Epithelial cell of esophagus (primary cell): Measurements from ENCODE around the gene CFL1.
A peak's percentile ranks its signal among the peaks of the same experiment; 100 is the strongest.

Source experiments
- DNase-seq: peaks from one replicate; pipeline ENCODE4 v3.0.0; 2010; ENCODE audit warnings: low read depth
- H3K4me3 ChIP-seq: 2 replicates; pipeline ENCODE4 v1.5.1; 2011; ENCODE audit warnings: mild to moderate bottlenecking, low read length, control low read depth
- TF ChIP-seq, protein P1 (sequence below): IDR thresholded peaks from 2 replicates; pipeline ENCODE4 v1.5.1; 2011; ENCODE audit warnings: low read depth, mild to moderate bottlenecking, low read length, control low read depth, inconsistent platforms; ENCODE audit not compliant: insufficient read depth; ENCODE audit errors: missing control alignments

The CFL1 gene

DNA sequence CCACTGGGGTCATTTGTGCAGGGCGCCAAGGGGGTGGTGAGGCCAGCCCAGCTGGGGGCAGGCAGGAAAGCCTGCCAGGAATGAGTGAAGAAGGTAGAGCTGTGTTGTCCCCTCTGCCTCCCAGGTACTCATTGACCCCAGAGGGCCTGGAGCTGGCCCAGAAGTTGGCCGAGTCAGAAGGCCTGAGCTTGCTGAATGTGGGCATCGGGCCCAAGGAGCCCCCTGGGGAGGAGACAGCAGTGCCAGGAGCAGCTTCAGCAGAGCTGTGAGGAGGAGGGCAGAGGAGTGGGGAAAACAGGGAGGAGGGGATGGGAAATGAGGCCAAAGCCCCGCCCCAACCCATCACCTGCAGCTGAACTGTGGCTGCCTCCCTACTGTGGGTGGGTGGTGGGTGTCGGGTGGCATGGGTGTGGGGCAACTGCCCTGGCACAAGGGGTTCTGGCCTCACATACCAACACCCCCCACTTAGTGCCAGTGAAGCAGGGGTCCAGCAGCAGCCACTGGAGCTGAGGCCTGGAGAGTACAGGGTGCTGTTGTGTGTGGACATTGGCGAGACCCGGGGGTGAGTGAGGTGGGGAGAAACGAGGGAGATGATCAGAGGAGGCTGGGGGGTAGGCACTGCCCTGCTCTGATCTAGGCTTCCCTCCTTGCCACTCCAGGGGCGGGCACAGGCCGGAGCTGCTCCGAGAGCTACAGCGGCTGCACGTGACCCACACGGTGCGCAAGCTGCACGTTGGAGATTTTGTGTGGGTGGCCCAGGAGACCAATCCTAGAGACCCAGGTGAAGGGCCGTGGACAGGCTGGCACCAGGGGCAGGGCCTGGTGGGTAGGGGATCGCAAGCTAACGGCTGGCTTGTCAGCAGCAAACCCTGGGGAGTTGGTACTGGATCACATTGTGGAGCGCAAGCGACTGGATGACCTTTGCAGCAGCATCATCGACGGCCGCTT lies 5.2 kb upstream of the CFL1 start:
- TF ChIP-seq, protein P1, sequence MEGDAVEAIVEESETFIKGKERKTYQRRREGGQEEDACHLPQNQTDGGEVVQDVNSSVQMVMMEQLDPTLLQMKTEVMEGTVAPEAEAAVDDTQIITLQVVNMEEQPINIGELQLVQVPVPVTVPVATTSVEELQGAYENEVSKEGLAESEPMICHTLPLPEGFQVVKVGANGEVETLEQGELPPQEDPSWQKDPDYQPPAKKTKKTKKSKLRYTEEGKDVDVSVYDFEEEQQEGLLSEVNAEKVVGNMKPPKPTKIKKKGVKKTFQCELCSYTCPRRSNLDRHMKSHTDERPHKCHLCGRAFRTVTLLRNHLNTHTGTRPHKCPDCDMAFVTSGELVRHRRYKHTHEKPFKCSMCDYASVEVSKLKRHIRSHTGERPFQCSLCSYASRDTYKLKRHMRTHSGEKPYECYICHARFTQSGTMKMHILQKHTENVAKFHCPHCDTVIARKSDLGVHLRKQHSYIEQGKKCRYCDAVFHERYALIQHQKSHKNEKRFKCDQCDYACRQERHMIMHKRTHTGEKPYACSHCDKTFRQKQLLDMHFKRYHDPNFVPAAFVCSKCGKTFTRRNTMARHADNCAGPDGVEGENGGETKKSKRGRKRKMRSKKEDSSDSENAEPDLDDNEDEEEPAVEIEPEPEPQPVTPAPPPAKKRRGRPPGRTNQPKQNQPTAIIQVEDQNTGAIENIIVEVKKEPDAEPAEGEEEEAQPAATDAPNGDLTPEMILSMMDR = no peak
- no peak overlapping the region for H3K4me3 ChIP-seq
- DNase-seq = no peak

DNA sequence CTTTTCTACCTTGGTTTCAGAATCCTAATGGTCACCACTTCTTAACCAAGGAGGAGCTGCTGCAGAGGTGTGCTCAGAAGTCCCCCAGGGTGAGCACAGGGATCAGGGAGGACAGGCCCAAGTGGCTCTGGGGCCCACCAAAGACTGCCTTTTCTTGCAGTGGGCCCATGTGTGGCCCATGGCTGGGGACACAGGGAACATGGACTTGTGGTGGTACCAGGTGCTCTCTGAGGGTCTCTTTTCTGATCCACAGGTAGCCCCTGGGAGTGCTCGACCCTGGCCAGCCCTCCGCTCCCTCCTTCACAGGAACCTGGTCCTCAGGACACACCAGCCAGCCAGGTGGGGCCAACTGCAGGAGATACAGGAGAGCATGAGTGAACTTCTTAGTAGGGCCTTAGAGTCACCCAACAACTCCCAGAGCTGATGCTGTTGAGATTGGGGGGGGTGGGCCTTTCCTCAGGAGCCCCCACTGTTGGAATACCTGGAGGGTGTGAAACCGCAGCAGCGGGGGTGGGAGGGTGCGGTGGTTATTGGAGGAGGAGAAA lies 4.3 kb upstream of the CFL1 start:
- no peak for DNase-seq
- H3K4me3 ChIP-seq = no peak overlapping the region
- TF ChIP-seq, protein P1 = no peak

DNA sequence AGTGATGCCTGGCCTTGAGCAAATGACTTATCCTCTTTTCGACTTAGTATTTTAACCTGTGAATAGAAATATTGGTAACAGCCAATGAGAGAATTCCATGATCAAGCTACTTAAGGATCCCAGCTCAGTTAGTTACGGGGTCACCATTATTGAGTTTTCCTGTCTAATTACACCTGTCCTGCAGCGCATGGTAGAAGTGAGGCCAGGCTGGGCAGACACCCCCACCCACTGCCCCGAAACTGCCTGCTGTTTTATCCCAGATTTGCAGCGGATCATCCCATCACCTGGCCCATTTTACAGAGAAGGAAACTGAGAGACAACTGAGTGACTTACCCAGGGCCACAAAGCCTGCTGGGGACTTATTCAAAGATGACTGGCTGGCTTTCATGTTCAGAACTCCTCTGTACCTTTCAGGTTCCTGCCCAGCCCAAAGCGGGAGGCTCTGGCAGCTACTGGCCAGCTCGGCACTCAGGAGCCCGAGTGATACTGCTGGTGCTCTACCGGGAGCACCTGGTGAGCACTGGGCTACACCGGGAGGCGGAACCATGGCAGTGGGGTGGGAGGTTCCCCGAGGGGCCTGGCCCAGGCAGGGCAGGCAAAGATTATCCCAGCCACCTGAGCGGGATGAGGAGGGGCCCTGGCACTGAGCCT lies 3.7 kb upstream of the CFL1 start:
- TF ChIP-seq, protein P1 = no peak
- DNase-seq = no peak
- peak overlapping the region; percentile 92 for H3K4me3 ChIP-seq

DNA sequence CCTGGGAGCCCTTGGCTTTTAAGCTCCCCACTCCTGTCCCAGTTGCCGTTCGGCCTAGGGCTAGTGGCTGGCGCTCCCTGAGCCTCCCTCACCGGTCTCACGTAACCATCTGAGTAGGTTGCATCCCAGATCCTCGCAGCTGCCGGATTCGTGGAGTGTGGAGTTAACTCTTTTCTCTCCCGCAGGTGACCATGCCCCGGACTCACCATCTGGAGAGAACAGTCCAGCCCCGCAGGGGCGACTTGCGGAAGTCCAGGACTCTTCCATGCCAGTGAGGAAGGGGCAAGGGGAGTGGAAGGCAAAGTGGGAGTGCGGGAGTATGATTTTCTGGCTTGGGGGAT lies 3.2 kb upstream of the CFL1 start:
- peak; percentile 28 for DNase-seq
- TF ChIP-seq, protein P1 = no peak
- H3K4me3 ChIP-seq = peak overlapping the region; percentile 92

DNA sequence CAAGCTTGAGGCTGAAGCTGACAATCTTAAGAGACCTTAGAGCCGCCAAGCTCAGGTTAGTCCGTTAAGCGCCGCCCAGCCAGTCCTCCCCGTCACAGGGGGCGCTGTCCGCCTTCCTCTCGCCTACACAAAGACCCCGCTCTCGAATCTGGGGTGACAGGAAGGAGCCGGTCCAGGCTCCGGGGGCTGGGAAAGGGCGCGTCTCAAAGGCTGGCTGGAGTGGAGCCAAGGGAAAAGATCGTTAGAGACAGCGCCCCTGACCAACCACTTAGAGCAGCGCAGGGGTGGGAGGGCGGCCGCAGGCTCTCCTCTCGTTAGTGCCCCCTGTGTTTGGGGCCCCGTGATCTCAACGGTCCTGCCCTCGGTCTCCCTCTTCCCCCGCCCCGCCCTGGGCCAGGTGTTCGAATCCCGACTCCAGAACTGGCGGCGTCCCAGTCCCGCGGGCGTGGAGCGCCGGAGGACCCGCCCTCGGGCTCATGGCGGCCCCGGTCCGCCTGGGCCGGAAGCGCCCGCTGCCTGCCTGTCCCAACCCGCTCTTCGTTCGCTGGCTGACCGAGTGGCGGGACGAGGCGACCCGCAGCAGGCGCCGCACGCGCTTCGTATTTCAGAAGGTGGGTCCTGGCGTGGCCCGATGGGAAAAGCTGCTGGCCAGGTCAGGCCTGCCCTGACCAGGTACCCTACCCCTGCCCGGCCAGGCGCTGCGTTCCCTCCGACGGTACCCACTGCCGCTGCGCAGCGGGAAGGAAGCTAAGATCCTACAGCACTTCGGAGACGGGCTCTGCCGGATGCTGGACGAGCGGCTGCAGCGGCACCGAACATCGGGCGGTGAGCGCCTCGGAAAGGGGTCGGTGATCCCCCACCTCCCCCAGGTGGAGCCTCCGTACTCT lies 2.5 kb upstream of the CFL1 start, which contains the start of gene MUS81:
Gene MUS81, plus strand, starts transcription at position 156 of the 887 bp plus-strand sequence. Its CDS starts 321 bp downstream, at position 477.
- TF ChIP-seq, protein P1 = peak; percentile 90
- peak within 1 kb of the TSS; percentile 92 for H3K4me3 ChIP-seq
- peak; percentile 99 for DNase-seq

DNA sequence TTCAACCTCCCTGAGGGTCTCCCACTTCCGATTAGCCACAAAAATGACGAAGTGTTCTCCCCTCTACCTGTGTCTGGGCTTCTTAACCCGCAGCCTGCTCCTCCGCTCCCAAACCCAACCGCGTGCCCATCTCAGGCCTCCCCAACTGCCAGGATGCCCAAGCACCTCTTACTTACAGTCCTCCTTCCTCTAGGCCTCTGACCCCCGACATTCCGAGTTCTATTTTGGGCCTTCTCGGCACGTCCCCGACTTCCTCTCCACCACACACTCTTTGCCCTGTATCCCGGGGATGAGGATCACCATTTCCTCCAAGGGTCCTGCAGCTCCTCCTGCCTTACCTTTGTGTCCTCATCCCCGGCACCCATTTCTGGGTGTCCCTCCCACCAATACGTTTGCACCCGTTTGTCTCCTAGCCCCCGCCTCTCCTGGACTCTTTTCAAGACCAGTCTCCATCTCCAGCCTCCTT lies 1.9 kb upstream of the CFL1 start:
- TF ChIP-seq, protein P1 = no peak
- peak overlapping the region; percentile 92 for H3K4me3 ChIP-seq
- DNase-seq = no peak
